ENCODE measurements around the gene TUBB4A.
"Not testable (repeated sequence)": the region's sequence is repeated elsewhere in the genome, so short reads cannot be mapped to it uniquely, and the experiment has no call there.

Gene TUBB4A

GRCh38 chr19:6501740-6502648 is at the start of gene TUBB4A:
TSS of gene TUBB4A (minus strand) at chr19:6502309. CDS start at chr19:6502212, 97 bp downstream.
- no peak for DNase-seq

GRCh38 chr19:6551091-6551490 is 49.0 kb upstream of the TUBB4A start:
- DNase-seq, result no peak

GRCh38 chr19:6550679-6551078 is 48.6 kb upstream of the TUBB4A start:
- DNase-seq, result not testable (repeated sequence)

GRCh38 chr19:6543866-6544347 is 41.8 kb upstream of the TUBB4A start:
- no peak for DNase-seq

- no peak for DNase-seq
Measured at GRCh38 chr19:6540918-6541689, 39.0 kb upstream of the TUBB4A start.

GRCh38 chr19:6539514-6539913 is 37.4 kb upstream of the TUBB4A start:
- DNase-seq, result no peak

- no peak for DNase-seq
Measured at GRCh38 chr19:6535558-6536137, 33.5 kb upstream of the TUBB4A start.

- no peak for DNase-seq
Measured at GRCh38 chr19:6534451-6535093, 32.5 kb upstream of the TUBB4A start.

GRCh38 chr19:6533746-6534418 is 31.8 kb upstream of the TUBB4A start:
- no peak for DNase-seq

- no peak for DNase-seq
Measured at GRCh38 chr19:6533000-6533328, 30.9 kb upstream of the TUBB4A start.

GRCh38 chr19:6532244-6532999 is 30.3 kb upstream of the TUBB4A start:
- no peak for DNase-seq

GRCh38 chr19:6531956-6532243 is 29.8 kb upstream of the TUBB4A start:
- DNase-seq, result no peak

GRCh38 chr19:6531163-6531955 is 29.2 kb upstream of the TUBB4A start:
- no peak for DNase-seq

GRCh38 chr19:6530386-6531162 is 28.5 kb upstream of the TUBB4A start, which contains the start of gene TNFSF9:
TSS of gene TNFSF9 (plus strand) at chr19:6531026. CDS start at chr19:6531037, 11 bp downstream.
- DNase-seq, result peak; percentile 95

GRCh38 chr19:6529937-6530385 is 27.9 kb upstream of the TUBB4A start:
- no peak for DNase-seq

GRCh38 chr19:6529351-6529750 is 27.2 kb upstream of the TUBB4A start:
- no peak for DNase-seq

GRCh38 chr19:6528544-6529121 is 26.5 kb upstream of the TUBB4A start:
- DNase-seq, result peak; percentile 75

- DNase-seq, result no peak
Measured at GRCh38 chr19:6527893-6528543, 25.9 kb upstream of the TUBB4A start.

- no peak for DNase-seq
Measured at GRCh38 chr19:6524311-6524710, 22.2 kb upstream of the TUBB4A start.

Measured in right hindlimb (tissue), 1 donor.